ENCODE results near the gene CABLES2.

The CABLES2 gene

DNA sequence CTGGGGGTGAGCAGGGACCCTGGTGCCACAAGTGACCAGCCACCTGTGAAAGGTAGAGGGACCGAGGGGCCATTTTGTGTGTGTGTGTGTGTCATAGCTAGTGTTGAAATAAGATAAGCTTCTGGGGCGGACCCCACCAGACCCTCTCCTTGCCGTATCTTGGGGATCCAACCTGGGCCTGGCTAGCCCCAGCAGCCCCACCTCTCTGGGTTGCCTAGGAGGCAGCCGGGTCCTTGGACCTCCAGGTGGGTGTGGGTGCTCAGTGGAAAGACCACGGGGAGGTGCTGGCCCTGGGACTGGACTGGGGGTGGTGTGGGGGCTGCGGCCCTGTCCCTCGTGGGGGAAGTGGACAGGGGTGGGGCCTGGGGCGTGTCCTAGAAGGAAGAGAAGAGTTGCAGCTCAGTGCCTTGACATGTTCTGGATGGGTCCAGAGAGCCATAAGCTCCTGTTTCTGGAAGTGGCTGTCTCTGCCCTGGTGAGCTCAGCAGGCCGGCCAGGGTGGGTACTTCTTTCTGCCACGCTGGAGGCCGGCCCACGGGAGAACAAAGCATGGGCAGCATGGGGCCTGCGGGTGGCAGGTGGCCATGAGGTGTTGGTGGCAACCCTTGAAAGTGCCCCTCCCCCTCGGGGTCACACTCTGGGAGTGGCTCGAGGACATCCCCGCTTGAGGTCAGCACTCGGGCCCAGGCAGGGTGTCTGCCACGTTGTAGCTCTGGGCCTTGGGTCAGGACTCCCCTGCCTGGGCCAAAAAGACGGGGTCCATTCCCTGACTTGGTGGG is 11.8 kb upstream of the CABLES2 start:
- ATAC-seq, result no peak
- TF ChIP-seq, protein P1, sequence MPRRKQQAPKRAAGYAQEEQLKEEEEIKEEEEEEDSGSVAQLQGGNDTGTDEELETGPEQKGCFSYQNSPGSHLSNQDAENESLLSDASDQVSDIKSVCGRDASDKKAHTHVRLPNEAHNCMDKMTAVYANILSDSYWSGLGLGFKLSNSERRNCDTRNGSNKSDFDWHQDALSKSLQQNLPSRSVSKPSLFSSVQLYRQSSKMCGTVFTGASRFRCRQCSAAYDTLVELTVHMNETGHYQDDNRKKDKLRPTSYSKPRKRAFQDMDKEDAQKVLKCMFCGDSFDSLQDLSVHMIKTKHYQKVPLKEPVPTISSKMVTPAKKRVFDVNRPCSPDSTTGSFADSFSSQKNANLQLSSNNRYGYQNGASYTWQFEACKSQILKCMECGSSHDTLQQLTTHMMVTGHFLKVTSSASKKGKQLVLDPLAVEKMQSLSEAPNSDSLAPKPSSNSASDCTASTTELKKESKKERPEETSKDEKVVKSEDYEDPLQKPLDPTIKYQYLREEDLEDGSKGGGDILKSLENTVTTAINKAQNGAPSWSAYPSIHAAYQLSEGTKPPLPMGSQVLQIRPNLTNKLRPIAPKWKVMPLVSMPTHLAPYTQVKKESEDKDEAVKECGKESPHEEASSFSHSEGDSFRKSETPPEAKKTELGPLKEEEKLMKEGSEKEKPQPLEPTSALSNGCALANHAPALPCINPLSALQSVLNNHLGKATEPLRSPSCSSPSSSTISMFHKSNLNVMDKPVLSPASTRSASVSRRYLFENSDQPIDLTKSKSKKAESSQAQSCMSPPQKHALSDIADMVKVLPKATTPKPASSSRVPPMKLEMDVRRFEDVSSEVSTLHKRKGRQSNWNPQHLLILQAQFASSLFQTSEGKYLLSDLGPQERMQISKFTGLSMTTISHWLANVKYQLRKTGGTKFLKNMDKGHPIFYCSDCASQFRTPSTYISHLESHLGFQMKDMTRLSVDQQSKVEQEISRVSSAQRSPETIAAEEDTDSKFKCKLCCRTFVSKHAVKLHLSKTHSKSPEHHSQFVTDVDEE (CRISPR knock-in tag; IDR thresholded peaks at IDR 0.05), result no peak
- no peak for TF ChIP-seq ZFP3 (CRISPR knock-in tag; IDR thresholded peaks at IDR 0.05)
- TF ChIP-seq ISL1 (CRISPR knock-in tag; IDR thresholded peaks at IDR 0.05), result no peak
- no peak for TF ChIP-seq ARNTL (CRISPR knock-in tag; IDR thresholded peaks at IDR 0.05; ENCODE audit: borderline replicate concordance, low read depth)
- TF ChIP-seq OSR1 (CRISPR knock-in tag; IDR thresholded peaks at IDR 0.05), result no peak
- TF ChIP-seq, protein P2, sequence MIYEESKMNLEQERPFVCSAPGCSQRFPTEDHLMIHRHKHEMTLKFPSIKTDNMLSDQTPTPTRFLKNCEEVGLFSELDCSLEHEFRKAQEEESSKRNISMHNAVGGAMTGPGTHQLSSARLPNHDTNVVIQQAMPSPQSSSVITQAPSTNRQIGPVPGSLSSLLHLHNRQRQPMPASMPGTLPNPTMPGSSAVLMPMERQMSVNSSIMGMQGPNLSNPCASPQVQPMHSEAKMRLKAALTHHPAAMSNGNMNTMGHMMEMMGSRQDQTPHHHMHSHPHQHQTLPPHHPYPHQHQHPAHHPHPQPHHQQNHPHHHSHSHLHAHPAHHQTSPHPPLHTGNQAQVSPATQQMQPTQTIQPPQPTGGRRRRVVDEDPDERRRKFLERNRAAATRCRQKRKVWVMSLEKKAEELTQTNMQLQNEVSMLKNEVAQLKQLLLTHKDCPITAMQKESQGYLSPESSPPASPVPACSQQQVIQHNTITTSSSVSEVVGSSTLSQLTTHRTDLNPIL (CRISPR knock-in tag; IDR thresholded peaks at IDR 0.05; ENCODE audit: low read depth), result no peak
- TF ChIP-seq, protein P3, sequence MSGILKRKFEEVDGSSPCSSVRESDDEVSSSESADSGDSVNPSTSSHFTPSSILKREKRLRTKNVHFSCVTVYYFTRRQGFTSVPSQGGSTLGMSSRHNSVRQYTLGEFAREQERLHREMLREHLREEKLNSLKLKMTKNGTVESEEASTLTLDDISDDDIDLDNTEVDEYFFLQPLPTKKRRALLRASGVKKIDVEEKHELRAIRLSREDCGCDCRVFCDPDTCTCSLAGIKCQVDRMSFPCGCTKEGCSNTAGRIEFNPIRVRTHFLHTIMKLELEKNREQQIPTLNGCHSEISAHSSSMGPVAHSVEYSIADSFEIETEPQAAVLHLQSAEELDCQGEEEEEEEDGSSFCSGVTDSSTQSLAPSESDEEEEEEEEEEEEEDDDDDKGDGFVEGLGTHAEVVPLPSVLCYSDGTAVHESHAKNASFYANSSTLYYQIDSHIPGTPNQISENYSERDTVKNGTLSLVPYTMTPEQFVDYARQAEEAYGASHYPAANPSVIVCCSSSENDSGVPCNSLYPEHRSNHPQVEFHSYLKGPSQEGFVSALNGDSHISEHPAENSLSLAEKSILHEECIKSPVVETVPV (CRISPR knock-in tag; IDR thresholded peaks at IDR 0.05), result no peak
- TF ChIP-seq SNAI2 (CRISPR knock-in tag; IDR thresholded peaks at IDR 0.05), result no peak
- no peak for TF ChIP-seq PPARA (CRISPR knock-in tag; IDR thresholded peaks at IDR 0.05; ENCODE audit: borderline replicate concordance)
- no peak for TF ChIP-seq GLIS3 (CRISPR knock-in tag; IDR thresholded peaks at IDR 0.05)
- no peak for TF ChIP-seq ESRRG (CRISPR knock-in tag; IDR thresholded peaks at IDR 0.05)
- TF ChIP-seq, protein P4, sequence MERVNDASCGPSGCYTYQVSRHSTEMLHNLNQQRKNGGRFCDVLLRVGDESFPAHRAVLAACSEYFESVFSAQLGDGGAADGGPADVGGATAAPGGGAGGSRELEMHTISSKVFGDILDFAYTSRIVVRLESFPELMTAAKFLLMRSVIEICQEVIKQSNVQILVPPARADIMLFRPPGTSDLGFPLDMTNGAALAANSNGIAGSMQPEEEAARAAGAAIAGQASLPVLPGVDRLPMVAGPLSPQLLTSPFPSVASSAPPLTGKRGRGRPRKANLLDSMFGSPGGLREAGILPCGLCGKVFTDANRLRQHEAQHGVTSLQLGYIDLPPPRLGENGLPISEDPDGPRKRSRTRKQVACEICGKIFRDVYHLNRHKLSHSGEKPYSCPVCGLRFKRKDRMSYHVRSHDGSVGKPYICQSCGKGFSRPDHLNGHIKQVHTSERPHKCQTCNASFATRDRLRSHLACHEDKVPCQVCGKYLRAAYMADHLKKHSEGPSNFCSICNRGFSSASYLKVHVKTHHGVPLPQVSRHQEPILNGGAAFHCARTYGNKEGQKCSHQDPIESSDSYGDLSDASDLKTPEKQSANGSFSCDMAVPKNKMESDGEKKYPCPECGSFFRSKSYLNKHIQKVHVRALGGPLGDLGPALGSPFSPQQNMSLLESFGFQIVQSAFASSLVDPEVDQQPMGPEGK (CRISPR knock-in tag; IDR thresholded peaks at IDR 0.05; ENCODE audit: borderline replicate concordance), result no peak
- TF ChIP-seq, protein P5, sequence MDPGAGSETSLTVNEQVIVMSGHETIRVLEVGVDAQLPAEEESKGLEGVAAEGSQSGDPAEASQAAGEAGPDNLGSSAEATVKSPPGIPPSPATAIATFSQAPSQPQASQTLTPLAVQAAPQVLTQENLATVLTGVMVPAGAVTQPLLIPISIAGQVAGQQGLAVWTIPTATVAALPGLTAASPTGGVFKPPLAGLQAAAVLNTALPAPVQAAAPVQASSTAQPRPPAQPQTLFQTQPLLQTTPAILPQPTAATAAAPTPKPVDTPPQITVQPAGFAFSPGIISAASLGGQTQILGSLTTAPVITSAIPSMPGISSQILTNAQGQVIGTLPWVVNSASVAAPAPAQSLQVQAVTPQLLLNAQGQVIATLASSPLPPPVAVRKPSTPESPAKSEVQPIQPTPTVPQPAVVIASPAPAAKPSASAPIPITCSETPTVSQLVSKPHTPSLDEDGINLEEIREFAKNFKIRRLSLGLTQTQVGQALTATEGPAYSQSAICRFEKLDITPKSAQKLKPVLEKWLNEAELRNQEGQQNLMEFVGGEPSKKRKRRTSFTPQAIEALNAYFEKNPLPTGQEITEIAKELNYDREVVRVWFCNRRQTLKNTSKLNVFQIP (CRISPR knock-in tag; IDR thresholded peaks at IDR 0.05; ENCODE audit: borderline replicate concordance, low read depth), result no peak
- no peak for TF ChIP-seq BACH2 (CRISPR knock-in tag; IDR thresholded peaks at IDR 0.05; ENCODE audit: borderline replicate concordance)
- TF ChIP-seq ZNF8 (CRISPR knock-in tag; IDR thresholded peaks at IDR 0.05), result no peak
- no peak for TF ChIP-seq ZC3H10 (CRISPR knock-in tag; IDR thresholded peaks at IDR 0.05)
- no peak for TF ChIP-seq TCF4 (CRISPR knock-in tag; IDR thresholded peaks at IDR 0.05; ENCODE audit: borderline replicate concordance)
- TF ChIP-seq RARB (CRISPR knock-in tag; IDR thresholded peaks at IDR 0.05), result no peak
- no peak for TF ChIP-seq CSDC2 (CRISPR knock-in tag; IDR thresholded peaks at IDR 0.05)
- no peak for TF ChIP-seq ZFP30 (CRISPR knock-in tag; IDR thresholded peaks at IDR 0.05)

DNA sequence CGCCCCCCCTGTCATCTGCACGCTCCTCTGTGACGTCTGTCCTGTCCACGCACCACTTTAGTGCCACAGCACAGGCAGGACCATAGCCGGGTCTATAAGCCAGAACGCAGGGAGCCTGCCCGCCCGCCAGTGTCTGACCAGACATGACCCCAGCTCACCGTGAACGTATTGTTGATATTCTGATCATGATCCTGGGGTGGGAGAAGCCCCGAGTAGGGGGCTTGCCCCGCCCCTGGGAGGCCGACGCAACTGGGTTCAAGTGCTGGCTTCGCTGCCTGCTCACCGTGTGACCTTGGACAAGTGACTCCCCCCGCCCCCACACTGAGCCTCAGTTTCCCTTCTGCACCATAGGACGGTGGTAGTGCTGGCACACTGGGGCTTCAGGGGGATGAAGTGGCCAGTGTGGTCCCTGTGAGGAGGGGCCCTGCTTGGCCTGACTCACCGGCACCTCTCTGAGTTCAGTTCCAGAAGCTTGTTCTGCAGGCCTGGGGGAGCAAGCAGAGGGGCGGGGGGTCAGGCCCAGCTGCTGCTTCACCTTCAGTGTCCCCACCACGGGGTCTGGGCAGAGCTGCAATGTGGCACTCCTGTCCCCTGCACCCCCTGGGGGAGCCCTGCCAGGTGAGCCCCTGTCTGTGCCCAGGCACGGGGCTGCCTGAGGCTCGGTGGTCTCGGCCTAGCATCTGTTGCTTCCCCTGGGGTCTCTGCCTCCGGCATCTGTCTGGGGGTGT is 11.1 kb upstream of the CABLES2 start:
- no peak for ATAC-seq
- TF ChIP-seq SNAI2 (CRISPR knock-in tag; IDR thresholded peaks at IDR 0.05) (no peak), ISL1 (CRISPR knock-in tag; IDR thresholded peaks at IDR 0.05) (no peak), PPARA (CRISPR knock-in tag; IDR thresholded peaks at IDR 0.05; ENCODE audit: borderline replicate concordance) (no peak), ZNF8 (CRISPR knock-in tag; IDR thresholded peaks at IDR 0.05) (no peak), ZC3H10 (CRISPR knock-in tag; IDR thresholded peaks at IDR 0.05) (no peak), BACH2 (CRISPR knock-in tag; IDR thresholded peaks at IDR 0.05; ENCODE audit: borderline replicate concordance) (no peak), ARNTL (CRISPR knock-in tag; IDR thresholded peaks at IDR 0.05; ENCODE audit: borderline replicate concordance, low read depth) (no peak), TOX (CRISPR knock-in tag; IDR thresholded peaks at IDR 0.05; ENCODE audit: borderline replicate concordance) (no peak)
- TF ChIP-seq, protein P1 (CRISPR knock-in tag; IDR thresholded peaks at IDR 0.05), result no peak
- TF ChIP-seq, protein P2 (CRISPR knock-in tag; IDR thresholded peaks at IDR 0.05; ENCODE audit: low read depth), result no peak
- TF ChIP-seq, protein P4 (CRISPR knock-in tag; IDR thresholded peaks at IDR 0.05; ENCODE audit: borderline replicate concordance), result no peak

Measured in SK-N-SH treated with all-trans-retinoic acid at 6 μM for 48 hours (cell line).